ENCODE results near the gene CCDC18.
"Not testable (repeated sequence)": the region's sequence is repeated elsewhere in the genome, so short reads cannot be mapped to it uniquely, and the experiment has no call there.

CCDC18 gene

GRCh38 chr1:93180723-93181613, at the start of gene CCDC18:
Gene CCDC18 (plus strand): TSS chr1:93180724. CDS start chr1:93183362, 2,638 bp downstream.
- DNase-seq, result no peak

DNA sequence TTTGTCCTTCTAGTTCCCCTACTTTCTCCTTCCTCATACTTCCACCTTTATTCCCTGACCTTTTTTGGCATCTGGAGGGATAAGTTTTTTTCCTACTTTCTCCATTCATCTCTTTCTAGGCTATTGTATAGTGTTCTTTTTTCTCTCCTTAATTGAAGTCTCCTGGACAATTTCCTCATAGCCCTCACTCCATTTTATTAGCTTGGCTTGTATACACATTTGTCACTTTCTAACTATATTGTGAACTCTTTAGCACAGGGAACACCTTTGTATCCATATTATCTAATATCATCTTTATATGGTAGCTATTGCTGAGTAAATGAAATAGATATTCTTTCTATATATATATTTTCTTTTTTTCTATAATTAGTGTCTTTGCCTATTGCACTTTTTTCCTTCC, 47.9 kb upstream of the CCDC18 start:
- DNase-seq, result no peak

GRCh38 chr1:93136445-93136844, 44.1 kb upstream of the CCDC18 start:
- no peak for DNase-seq

GRCh38 chr1:93137604-93138292, 42.8 kb upstream of the CCDC18 start:
- DNase-seq, result no peak

GRCh38 chr1:93140106-93140505, 40.4 kb upstream of the CCDC18 start:
- no peak for DNase-seq

- DNase-seq, result no peak
These were observed 38.4 kb upstream of the CCDC18 start for GRCh38 chr1:93142161-93142560.

- DNase-seq, result no peak
These were observed 37.4 kb upstream of the CCDC18 start for GRCh38 chr1:93143136-93143535.

DNA sequence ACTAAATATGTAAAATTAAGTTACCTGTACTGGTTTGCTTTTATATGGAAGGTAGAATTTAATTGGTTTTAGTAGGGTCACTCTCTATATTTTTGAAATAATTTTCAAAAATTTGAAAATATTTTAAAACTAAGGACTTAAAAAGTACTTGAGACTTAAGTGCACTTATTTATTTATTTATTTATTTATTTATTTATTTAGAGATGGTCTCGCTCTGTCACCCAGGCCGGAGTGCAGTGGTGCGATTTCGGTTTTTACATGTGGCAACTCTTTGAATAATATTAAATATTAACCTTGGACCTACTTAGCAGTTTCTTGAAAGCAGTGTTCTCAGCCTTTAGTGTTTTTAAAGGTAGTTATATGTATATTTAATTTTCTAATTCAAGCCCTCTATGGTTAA, 36.8 kb upstream of the CCDC18 start:
- no peak for DNase-seq

DNA sequence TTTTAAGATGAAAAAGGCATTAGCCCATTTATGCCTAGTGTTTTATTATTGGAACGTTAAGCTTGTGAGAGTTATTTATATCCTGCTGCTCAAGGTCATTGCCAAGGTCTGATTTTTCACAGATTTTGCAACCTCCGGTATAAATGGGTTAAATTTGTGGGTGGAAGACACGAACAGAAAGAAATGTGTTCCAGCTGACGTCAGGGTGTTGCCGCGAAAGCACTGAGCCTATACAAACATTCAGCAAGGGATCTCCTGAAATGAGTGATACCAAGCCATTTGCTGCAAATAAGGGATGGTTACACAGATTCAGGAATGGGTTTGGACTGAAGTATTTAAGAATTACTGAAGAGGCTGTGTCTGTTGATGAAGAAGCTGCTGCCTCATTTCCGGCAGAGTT, 32.5 kb upstream of the CCDC18 start:
- no peak for DNase-seq

- DNase-seq, result no peak
These were observed 29.8 kb upstream of the CCDC18 start for GRCh38 chr1:93150729-93151128.

- no peak for DNase-seq
These were observed 29.1 kb upstream of the CCDC18 start for GRCh38 chr1:93151474-93151873.

DNA sequence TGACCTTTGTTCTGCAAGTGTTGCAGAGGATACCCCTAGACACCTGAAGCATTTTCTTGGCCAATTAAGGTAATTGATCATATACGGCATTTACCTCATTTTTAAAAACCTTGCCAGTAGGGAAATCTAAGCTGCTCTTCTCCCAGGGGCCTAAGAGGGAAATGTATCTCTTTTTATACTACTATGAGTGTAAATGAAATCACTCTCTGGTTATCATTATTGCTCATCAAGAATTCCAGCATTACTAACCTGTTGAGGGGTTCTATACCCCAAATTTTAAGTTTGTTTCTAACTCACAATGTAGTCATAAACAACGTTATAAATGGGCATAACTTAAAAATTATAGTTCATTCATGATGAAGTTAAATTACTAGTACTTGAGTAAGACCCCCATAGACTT, 27.7 kb upstream of the CCDC18 start:
- DNase-seq, result no peak

- DNase-seq, result no peak
These were observed 25.6 kb upstream of the CCDC18 start for GRCh38 chr1:93154898-93155297.

GRCh38 chr1:93155335-93155734, 25.2 kb upstream of the CCDC18 start:
- no peak for DNase-seq

GRCh38 chr1:93159337-93159736, 21.2 kb upstream of the CCDC18 start:
- no peak for DNase-seq

- not testable (repeated sequence) for DNase-seq
These were observed 17.2 kb upstream of the CCDC18 start for GRCh38 chr1:93163314-93163713.

- DNase-seq, result no peak
These were observed 15.7 kb upstream of the CCDC18 start for GRCh38 chr1:93164816-93165215.

DNA sequence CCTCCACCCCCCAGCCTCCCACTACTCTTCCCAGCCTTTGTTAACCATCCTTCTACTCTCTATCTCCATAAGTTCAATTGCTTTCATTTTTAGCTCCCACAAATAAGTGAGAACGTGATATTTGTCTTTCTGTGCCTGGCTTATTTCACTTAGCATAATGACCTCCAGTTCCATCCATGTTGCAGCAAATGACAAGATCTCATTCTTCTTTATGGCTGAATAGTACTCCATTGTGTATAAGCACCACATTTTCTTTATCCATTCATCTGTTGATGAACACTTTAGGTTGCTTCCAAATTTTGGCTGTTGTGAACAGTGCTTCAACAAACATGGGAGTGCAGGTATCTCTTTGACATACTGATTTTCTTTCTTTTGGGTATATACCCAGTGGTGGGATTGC, 14.6 kb upstream of the CCDC18 start:
- not testable (repeated sequence) for DNase-seq

DNA sequence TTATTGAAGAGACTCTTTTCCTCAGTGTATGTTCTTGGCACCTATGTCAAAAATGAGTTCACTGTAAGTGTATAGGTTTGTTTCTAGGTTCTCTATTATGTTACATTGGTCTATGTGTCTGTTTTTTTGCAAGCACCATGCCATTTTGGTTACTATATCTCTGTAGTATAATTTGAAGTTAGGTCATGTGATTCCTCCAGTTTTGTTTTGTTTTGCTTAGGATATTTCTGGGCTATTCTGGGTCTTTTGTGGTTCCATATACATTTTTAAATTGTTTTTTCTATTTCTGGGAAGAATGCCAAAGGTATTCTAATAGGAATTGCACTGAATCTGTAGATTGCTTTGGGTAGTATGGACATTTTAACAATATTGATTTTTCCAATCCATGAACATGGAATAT, 13.5 kb upstream of the CCDC18 start:
- no peak for DNase-seq

- not testable (repeated sequence) for DNase-seq
These were observed 10.3 kb upstream of the CCDC18 start for GRCh38 chr1:93170141-93170678.

- DNase-seq, result no peak
These were observed 8.9 kb upstream of the CCDC18 start for GRCh38 chr1:93171549-93172034.

- DNase-seq, result no peak
These were observed 7.7 kb upstream of the CCDC18 start for GRCh38 chr1:93172778-93173177.

DNA sequence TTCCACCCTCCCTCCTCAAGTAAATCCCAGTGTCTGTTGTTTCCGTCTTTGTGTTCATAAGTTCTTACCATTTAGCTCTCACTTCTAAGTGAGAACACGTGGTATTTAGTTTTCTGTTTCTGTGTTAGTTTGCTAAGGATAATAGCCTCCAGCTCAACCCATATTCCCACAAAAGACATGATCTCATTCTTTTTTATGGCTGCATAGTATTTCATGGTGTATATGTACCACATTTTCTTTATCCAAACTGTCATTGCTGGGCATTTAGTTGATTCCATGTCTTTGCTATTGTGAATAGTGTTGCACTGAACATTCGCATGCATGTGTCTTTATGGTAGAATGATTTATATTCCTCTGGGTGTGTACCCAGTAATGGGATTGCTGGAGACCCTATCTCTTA, 5.9 kb upstream of the CCDC18 start:
- not testable (repeated sequence) for DNase-seq

DNA sequence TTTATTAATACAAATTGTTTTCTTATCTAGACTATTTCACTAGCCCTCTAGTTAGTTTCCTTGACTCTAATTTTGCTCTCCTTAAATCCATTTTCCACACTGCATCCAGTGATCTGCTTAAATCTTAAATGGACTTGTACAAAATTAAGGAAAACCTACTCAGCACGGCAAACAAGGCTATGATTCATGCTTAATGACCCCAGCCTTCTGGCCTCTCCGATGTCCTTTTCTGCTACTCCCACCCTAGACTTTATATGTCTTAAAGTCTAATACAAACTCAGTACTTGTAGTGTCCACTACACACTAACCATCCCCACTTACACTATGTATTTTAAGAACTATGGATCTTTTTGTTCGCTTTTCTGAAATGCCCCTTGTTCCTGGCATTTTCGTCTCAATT, 2.5 kb upstream of the CCDC18 start:
- no peak for DNase-seq

Data from activated effector memory CD4-positive, alpha-beta T cell treated with Interleukin-2 at 50 U/mL for 16 hours (primary cell).